Amniotic epithelial cell (primary cell): Measurements from ENCODE around the gene MSANTD1.

Experiments used
- DNase-seq: peaks from one replicate; pipeline ENCODE4 v3.0.0-alpha.2; 2010; ENCODE audit warnings: low read depth

The MSANTD1 gene

DNA sequence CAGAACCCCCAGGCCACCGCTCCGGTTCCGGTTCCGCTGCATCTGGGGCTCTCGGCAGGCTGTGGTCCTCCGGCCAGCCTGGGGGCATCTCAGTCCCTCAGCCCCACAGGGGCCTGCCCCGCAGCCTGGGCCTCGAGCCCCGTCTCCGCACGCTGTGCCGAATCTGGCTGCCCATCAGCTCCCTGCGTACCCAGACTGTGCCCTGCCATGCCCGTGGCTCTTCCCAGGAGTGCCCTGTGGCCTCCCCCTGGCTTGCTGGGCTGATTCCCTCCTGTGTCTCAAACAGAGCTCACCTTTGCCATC is 830 bp upstream of the MSANTD1 start:
- DNase-seq, result no peak

DNA sequence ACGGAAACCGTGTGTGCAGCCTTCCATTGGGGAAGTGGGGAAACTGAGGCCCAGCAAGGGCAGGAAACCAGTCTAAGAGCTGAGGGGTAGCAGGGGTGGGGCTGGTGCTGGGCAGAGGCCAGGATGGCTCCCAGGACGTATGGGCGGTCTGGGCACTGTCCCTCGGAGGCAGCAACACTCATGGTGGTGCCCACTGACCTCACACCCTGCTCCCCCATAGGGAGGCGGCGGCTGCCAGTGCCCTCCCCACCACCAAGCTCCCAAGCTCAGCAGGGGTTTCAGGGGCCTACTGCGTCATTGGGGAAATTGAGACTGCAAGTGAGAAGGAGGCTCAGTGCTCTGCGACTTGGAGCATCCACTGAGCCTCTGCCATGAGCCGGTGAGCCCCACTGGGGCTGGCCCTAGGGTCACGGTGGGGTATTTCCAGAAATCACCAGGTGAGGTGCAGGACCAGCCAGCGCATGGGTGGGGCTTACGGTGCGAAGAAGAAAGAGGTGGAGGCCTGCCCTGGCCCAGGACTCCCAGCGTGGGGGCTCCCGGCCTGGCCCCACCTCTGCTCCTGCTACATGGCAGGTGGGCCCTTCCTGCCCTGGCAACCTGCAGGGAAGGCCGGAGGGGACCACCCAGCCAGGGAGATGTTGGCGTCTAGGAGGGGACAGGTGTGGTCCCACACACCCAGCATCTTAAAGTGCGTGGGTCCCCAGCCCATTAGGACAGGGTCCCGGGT is 915 bp downstream of the MSANTD1 start:
- DNase-seq, result no peak

GRCh38 chr4:3250438-3250955 is 1.5 kb downstream of the MSANTD1 start:
- DNase-seq, result no peak

GRCh38 chr4:3250956-3251690 is 2.2 kb downstream of the MSANTD1 start:
- peak; percentile 28 for DNase-seq

DNA sequence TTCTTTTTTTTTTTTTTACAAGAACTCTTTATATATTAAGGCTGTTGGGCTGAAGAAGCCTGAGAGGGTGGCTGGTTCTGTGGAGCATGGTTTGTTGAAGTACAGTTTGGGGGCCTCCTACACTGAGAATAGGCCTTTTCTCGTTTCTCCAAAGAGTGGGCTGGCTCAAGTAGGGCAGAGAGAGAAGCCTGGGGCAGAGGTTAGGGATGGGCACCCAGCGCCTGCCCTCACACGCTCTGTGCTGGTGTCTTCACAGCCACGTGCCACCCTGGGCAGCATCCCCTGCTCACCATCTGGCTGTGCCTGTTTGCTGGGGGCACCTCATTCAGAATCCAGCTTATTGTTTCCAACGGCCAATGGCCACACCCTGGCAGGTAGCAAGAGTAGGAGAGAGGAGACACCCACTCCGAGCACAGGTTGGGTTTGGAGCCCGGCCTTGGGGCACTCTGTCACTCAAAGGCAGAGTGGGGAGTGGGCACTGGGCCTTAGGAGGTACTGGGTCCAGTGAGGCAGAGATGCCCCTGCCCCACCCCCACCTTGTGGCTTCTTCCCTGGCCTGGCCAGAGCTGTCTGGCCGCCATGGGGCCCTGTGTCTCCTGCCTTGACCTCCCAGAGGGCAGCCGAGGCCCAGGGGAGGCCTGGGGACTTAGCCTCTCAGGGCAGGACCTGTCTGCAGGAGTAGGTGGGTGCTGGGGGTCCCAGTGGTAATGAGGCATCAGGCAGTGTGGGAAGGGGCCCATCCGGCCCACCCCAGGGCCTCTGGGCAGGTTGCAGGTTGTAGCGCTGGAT is 2.9 kb downstream of the MSANTD1 start:
- no peak for DNase-seq

DNA sequence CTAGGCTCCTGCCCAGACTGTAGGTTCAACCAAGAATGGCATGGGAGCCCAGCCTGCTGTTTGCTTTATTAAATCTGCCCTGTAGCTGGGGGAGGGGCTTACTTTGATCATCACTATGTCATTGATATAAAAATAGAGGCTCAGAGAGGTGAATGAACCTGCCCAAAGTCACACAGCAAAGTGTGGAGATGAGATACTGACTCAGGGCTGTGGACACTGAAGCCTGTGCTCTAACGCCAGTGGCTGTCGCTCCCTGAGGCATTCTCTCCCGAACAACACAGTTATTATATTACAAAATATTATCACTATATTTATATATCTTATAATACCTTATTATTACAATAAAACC is 3.5 kb downstream of the MSANTD1 start:
- no peak for DNase-seq

GRCh38 chr4:3252831-3253641 is 4.1 kb downstream of the MSANTD1 start:
- no peak for DNase-seq

GRCh38 chr4:3253808-3254207 is 4.8 kb downstream of the MSANTD1 start:
- no peak for DNase-seq

DNA sequence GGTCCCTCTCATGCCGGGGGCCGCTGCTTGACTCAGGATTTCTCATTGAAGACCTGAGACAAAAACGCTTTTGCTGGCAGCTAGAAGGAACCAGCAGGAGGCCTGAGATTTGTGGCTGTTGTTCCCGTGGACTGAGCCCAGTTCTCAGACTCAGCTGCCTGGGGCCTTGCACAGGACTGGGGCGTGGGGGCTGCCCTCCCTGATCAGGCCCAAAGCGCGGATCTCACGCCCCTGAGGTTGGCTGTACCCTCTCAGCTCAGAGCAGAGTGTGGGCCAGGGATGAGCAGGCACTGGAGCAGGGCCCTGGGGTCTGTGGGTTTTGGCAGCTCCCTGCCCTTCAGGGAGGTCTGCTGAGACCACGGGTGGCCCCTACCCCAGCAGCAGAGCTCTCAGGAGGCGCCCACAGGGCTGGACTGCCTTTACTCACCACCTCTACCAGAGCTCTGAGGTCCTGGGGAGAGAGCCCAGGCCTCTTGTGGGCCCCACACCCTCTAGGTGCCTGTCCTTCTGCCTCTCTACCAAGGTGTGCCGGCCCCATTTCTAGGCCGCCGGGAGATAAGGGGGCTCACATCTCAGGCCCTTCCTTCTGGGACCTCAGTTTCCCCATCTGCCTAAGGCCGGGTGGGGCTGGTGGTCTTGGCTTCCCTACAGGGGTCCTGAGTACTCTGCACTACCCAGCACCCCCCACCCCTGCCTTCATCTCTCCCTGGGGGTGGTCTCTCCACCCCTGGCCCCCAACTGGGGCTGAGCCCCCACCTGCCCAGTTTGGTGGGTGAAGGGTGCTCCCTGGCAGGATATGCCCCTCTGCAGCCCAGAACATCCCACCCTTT is 5.6 kb downstream of the MSANTD1 start:
- DNase-seq, result no peak

DNA sequence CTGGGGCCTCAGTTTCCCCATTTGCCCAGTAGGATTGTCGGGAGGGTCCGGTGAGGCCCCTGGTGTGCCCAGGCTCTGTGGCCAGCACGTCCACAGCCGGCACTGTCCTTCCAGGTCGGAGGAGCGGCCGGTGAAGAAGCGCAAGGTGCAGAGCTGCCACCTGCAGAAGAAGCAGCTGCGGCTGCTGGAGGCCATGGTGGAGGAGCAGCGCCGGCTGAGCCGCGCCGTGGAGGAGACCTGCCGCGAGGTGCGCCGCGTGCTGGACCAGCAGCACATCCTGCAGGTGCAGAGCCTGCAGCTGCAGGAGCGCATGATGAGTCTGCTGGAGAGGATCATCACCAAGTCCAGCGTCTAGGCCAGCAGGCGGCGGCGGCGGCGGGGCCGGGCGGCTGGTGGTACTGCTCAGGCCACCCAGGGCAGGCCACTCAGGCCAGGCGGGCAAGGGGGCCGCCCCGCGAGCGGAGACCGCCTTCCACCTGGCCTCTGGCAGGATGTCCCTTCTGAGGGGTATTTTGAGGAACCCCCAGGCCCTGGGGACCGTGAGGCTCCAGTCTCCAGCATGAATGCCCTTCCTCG is 6.7 kb downstream of the MSANTD1 start:
- DNase-seq, result no peak

DNA sequence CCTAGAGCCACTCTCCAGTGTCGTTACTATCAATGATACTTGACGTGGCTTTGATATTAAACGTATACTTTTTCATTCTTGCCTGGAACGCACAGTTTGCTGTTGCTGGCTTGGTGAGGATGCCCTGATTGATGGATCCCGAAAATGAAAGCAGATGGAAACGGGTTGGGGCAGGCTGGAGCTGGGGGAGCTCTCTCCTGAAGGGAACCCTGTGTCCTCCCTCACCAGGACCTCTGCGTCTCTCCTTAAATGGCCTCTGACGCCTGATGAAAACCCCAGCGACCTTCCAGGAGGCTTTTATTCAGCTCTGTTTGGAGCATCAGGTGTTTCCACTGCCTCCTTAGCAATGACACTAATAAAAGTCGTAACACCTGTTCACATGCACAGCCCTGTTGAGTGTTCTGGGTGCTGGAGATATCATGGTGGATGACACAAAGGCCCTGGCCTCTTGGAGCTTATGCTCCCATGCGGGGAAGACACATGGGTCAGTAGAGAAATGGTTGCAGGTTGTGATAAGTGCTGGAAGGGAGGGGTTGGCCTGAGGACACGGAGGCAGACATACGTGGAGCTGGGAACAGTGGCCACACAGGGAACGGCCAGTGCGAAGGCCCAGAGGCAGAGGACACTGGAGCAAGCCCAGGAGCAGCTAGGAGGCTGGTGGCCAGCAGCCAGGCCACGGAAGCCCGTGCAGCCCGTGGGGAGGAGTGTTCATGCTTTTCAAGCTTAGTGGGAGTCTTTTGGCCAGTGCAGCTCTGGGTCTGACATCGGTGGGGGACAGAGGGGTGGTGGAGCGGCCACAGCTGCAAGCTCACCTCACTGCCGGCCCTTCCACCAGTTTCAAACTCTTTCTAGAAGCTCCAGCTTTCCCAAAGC is 7.5 kb downstream of the MSANTD1 start:
- no peak for DNase-seq

DNA sequence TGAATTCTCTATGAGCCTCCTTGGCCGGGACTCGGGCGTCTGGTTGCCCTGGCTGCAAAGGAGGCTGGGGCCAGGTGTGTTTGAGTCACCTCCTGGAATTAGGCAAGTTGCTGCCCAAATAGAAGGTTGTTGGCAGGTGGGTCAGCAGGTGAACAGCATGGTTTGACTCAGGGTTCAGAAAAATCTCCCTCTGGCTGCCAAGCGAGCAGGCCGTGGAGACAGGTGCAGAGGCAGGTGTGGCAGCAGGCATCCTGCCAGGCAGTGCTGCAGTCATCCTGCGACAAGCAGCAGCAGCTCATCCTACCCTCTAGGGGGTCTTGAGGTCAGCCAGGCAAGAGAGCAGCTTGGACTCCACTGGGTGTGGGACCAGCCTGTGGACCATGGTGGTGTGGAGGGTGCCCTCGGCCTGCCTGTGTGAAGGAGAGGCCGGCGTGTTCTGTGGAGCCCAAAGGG is 8.2 kb downstream of the MSANTD1 start:
- DNase-seq, result no peak

GRCh38 chr4:3257556-3258482 is 8.9 kb downstream of the MSANTD1 start:
- DNase-seq, result peak; percentile 81

- DNase-seq, result no peak
Observed at GRCh38 chr4:3261411-3262207, 12.7 kb downstream of the MSANTD1 start.

DNA sequence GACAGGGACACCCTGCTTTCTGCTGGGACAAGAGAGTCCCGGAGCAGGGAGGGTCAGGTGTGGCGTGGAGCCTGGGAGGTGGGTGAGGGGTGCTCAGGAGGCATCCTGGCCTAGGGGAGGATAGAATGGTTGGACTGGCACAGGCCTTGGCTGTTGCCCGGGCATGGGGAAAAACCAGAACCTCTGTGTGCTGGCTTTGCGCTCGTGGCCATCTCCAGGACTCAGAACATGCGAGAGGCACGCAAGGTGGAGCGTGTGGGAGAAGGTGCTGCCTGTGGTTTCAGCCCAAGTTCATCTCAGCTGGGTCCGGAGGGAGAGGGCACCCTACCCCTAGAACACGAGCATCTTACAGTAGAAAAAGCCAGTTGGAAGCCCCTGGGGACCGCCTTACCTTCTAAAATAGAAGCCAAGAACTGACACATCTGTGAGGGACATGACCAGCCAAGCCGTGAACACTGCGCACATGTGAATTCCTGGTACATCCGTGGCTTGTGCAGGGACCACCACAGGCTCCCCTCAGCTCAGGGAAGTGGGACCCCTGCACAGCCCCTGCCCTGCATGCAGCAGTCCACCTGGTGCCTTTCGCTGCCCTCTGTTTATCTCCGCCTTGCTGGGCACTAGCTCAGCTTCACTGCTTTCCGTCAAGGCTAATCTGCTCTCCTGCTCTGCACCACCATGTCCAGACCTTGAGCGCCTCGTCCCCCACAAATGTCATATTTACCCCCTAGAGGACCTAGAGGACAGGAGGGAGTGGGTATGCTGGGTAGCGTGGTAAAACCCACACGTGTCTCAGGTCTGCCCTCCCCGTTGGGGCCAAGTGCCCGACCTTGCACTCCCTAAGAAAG is 13.5 kb downstream of the MSANTD1 start:
- no peak for DNase-seq

- DNase-seq, result no peak
Observed at GRCh38 chr4:3263053-3263875, 14.3 kb downstream of the MSANTD1 start.
